ENCODE results near the gene PDE8A. TPM values are rescaled to one million over a fixed set of nuclear protein-coding genes. Genes with fewer than 3 reads are reported as not detected.

The PDE8A gene
- total RNA-seq, 1 donor from 2014 or later = 22.7 TPM

DNA sequence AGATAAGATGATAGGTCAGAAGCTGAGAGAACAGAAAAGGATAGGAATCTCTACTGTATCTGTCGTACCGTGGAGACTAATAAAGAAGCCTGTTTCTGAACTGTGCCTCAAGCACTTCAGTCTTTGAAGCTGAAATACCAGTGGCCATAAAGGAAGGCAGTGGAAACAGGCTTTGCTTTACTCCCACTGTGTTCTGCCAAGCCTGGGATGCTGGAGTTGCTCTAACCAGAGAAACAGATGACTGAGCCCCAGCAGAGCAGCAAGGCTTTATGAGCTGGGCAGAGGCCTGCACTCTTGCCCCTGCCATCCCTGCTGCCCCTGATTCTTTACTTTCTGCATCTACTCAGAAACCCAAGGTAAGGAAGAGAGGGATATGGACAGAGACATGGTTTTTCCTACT lies 89.4 kb downstream of the PDE8A start:
- H3K27ac Mint-ChIP-seq (ENCODE audit: unreplicated experiment) = no peak overlapping the region
- no peak overlapping the region for H3K4me3 Mint-ChIP-seq (ENCODE audit: unreplicated experiment)
- no peaks in the 10 kb centered on the region for H3K9me3 Mint-ChIP-seq (ENCODE audit: low read depth)

GRCh38 chr15:85071504-85071903 lies 89.8 kb downstream of the PDE8A start:
- no peak for DNase-seq (ENCODE audit: low spot score)
- H3K36me3 Mint-ChIP-seq (ENCODE audit: low read depth) = peaks cover 10% of the 10 kb centered on the region
- TF ChIP-seq, protein P1, sequence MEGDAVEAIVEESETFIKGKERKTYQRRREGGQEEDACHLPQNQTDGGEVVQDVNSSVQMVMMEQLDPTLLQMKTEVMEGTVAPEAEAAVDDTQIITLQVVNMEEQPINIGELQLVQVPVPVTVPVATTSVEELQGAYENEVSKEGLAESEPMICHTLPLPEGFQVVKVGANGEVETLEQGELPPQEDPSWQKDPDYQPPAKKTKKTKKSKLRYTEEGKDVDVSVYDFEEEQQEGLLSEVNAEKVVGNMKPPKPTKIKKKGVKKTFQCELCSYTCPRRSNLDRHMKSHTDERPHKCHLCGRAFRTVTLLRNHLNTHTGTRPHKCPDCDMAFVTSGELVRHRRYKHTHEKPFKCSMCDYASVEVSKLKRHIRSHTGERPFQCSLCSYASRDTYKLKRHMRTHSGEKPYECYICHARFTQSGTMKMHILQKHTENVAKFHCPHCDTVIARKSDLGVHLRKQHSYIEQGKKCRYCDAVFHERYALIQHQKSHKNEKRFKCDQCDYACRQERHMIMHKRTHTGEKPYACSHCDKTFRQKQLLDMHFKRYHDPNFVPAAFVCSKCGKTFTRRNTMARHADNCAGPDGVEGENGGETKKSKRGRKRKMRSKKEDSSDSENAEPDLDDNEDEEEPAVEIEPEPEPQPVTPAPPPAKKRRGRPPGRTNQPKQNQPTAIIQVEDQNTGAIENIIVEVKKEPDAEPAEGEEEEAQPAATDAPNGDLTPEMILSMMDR (IDR thresholded peaks at IDR 0.05) = no peak
- no peaks in the 10 kb centered on the region for H3K9me3 Mint-ChIP-seq (ENCODE audit: low read depth)
- H3K4me3 Mint-ChIP-seq (ENCODE audit: unreplicated experiment) = no peak overlapping the region
- H3K4me1 Mint-ChIP-seq (ENCODE audit: low read depth) = peaks cover 5% of the 10 kb centered on the region
- no peaks in the 10 kb centered on the region for H3K27me3 Mint-ChIP-seq (ENCODE audit: low read depth)
- H3K27ac Mint-ChIP-seq (ENCODE audit: unreplicated experiment) = no peak overlapping the region

More for the DNA sequence above, 89.4 kb downstream of the PDE8A start:
- H3K36me3 Mint-ChIP-seq (ENCODE audit: low read depth) = peaks cover 10% of the 10 kb centered on the region
- H3K27me3 Mint-ChIP-seq (ENCODE audit: low read depth) = no peaks in the 10 kb centered on the region
- TF ChIP-seq, protein P1 (IDR thresholded peaks at IDR 0.05) = no peak
- H3K4me1 Mint-ChIP-seq (ENCODE audit: low read depth) = peaks cover 5% of the 10 kb centered on the region
- no peak for DNase-seq (ENCODE audit: low spot score)

DNA sequence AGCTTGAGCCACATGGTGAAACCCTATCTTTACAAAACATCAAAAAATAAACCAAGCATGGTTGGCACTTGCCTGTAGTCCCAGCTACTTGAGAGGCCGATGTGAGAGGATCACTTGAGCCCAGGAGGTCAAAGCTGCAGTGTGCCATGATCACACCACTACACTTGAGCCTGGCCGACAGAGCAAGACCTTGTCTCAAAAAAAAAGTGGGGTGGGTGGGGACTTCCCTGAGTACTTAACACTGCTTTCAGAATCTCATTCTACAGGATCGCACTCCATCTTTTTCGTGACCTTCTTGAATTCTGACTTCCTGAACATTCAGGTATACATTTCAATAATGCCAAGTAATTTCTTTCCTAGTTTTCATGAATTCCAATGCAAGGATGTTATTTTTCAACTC lies 91.3 kb downstream of the PDE8A start:
- no peak for DNase-seq (ENCODE audit: low spot score)
- Mint-ChIP-seq H3K27me3 (ENCODE audit: low read depth) (no peaks in the 10 kb centered on the region), H3K27ac (ENCODE audit: unreplicated experiment) (no peak overlapping the region), H3K4me3 (ENCODE audit: unreplicated experiment) (no peak overlapping the region), H3K9me3 (ENCODE audit: low read depth) (peaks cover 4% of the 10 kb centered on the region), H3K36me3 (ENCODE audit: low read depth) (peaks cover 12% of the 10 kb centered on the region), H3K4me1 (ENCODE audit: low read depth) (peaks cover 5% of the 10 kb centered on the region)
- TF ChIP-seq, protein P1 (IDR thresholded peaks at IDR 0.05) = no peak

GRCh38 chr15:85073556-85074194 lies 92.0 kb downstream of the PDE8A start:
- DNase-seq (ENCODE audit: low spot score) = no peak

GRCh38 chr15:85086855-85087254 lies 105.2 kb downstream of the PDE8A start:
- Mint-ChIP-seq H3K4me1 (ENCODE audit: low read depth) (peaks cover 4% of the 10 kb centered on the region), H3K36me3 (ENCODE audit: low read depth) (peaks cover 20% of the 10 kb centered on the region)

More at GRCh38 chr15:85073556-85074194, 92.0 kb downstream of the PDE8A start:
- peaks cover 5% of the 10 kb centered on the region for H3K9me3 Mint-ChIP-seq (ENCODE audit: low read depth)
- peaks cover 5% of the 10 kb centered on the region for H3K4me1 Mint-ChIP-seq (ENCODE audit: low read depth)
- no peak overlapping the region for H3K4me3 Mint-ChIP-seq (ENCODE audit: unreplicated experiment)
- TF ChIP-seq, protein P1 (IDR thresholded peaks at IDR 0.05) = no peak
- H3K36me3 Mint-ChIP-seq (ENCODE audit: low read depth) = peaks cover 13% of the 10 kb centered on the region
- H3K27ac Mint-ChIP-seq (ENCODE audit: unreplicated experiment) = no peak overlapping the region
- no peaks in the 10 kb centered on the region for H3K27me3 Mint-ChIP-seq (ENCODE audit: low read depth)

More at GRCh38 chr15:85086855-85087254, 105.2 kb downstream of the PDE8A start:
- no peak overlapping the region for H3K4me3 Mint-ChIP-seq (ENCODE audit: unreplicated experiment)
- no peak overlapping the region for H3K27ac Mint-ChIP-seq (ENCODE audit: unreplicated experiment)
- no peak for DNase-seq (ENCODE audit: low spot score)
- TF ChIP-seq, protein P1 (IDR thresholded peaks at IDR 0.05) = no peak
- peaks cover 4% of the 10 kb centered on the region for H3K9me3 Mint-ChIP-seq (ENCODE audit: low read depth)
- H3K27me3 Mint-ChIP-seq (ENCODE audit: low read depth) = no peaks in the 10 kb centered on the region

All from chondrocyte (in vitro differentiated cells).